ENCODE data around the gene KRTAP1-3. TPM values are rescaled to one million over a fixed set of nuclear protein-coding genes. Genes with fewer than 3 reads are reported as not detected.
A peak's percentile ranks its signal among the peaks of the same experiment; 100 is the strongest.
"Not testable (repeated sequence)": the region's sequence is repeated elsewhere in the genome, so short reads cannot be mapped to it uniquely, and the experiment has no call there.

The KRTAP1-3 gene
- polyA plus RNA-seq, 1 donor (not counting 4 experiments of a cell fraction or from before 2014, with no cell fraction given) = not detected

GRCh38 chr17:41061964-41062363 lies 27.3 kb upstream of the KRTAP1-3 start:
- H4K20me1 ChIP-seq (ENCODE audit: control insufficient read depth, extremely low read depth, insufficient read depth, low read length) = no peaks in the 10 kb centered on the region
- no peak for TF ChIP-seq CTCF (optimal IDR thresholded peaks at IDR 0.05 in 1 of 3, IDR thresholded peaks at IDR 0.05 in 1 of 3, conservative IDR thresholded peaks at IDR 0.05 in 1 of 3; ENCODE audit: extremely low read depth in 1 of 3, insufficient read depth in 2 of 3, low read length in 3 of 3)
- TF ChIP-seq EZH2 (IDR thresholded peaks at IDR 0.05; ENCODE audit: low read length) = no peak
- H3K4me3 ChIP-seq (ENCODE audit: control insufficient read depth in 2 of 3, extremely low read depth in 1 of 3, insufficient read depth in 2 of 3, low read depth in 1 of 3, low read length in 3 of 3) = no peak overlapping the region
- no peaks in the 10 kb centered on the region for H3K27me3 ChIP-seq (ENCODE audit: control insufficient read depth, extremely low read depth, insufficient read depth, low read length)
- peaks cover 44% of the 10 kb centered on the region for H3K4me1 ChIP-seq (ENCODE audit: control insufficient read depth, extremely low read depth, insufficient read depth, low read length)
- no peaks in the 10 kb centered on the region for H3K9me1 ChIP-seq (ENCODE audit: control insufficient read depth, extremely low read depth, insufficient read depth, low read length)
- dilution Hi-C loops (cut with MboI; ENCODE audit: extremely low pct_ligation_motif_present, low sequenced_read_pairs) = no loop called here
- no peaks in the 10 kb centered on the region for H3K36me3 ChIP-seq (ENCODE audit: control insufficient read depth in 2 of 2, extremely low read depth in 1 of 2, insufficient read depth in 2 of 2, low read length in 2 of 2)
- H3K27ac ChIP-seq (ENCODE audit: control insufficient read depth, insufficient read depth, low read length) = peak overlapping the region; percentile 3
- H3K4me2 ChIP-seq (ENCODE audit: control insufficient read depth, extremely low read depth, insufficient read depth, low read depth, low read length) = no peak overlapping the region
- FAIRE-seq (peak; percentile 57), DNase-seq (ENCODE audit: low read depth, low spot score) (no peak)
- H3K9ac ChIP-seq (ENCODE audit: control insufficient read depth, extremely low read depth, insufficient read depth, low read length) = no peak overlapping the region
- no peaks in the 10 kb centered on the region for H3K9me3 ChIP-seq (ENCODE audit: control insufficient read depth, low read depth, low read length)
- H2AFZ ChIP-seq (ENCODE audit: control insufficient read depth, low read length) = no peak overlapping the region
- no peaks in the 10 kb centered on the region for H3K79me2 ChIP-seq (ENCODE audit: control insufficient read depth, insufficient read depth, low read length)

GRCh38 chr17:41060052-41060604 lies 25.5 kb upstream of the KRTAP1-3 start, which contains the start of gene KRTAP2-3:
Gene KRTAP2-3, minus strand, starts transcription at chr17:41060114. Its CDS starts 64 bp downstream, at chr17:41060050.
- H3K9ac ChIP-seq (ENCODE audit: control insufficient read depth, extremely low read depth, insufficient read depth, low read length) = no peak within 1 kb of the TSS
- no peak within 1 kb of the TSS for H2AFZ ChIP-seq (ENCODE audit: control insufficient read depth, low read length)
- peak; percentile 94 for DNase-seq (ENCODE audit: low read depth, low spot score)
- H3K36me3 ChIP-seq (ENCODE audit: control insufficient read depth in 2 of 2, extremely low read depth in 1 of 2, insufficient read depth in 2 of 2, low read length in 2 of 2) = no peaks in the 10 kb centered on the region
- H3K9me3 ChIP-seq (ENCODE audit: control insufficient read depth, low read depth, low read length) = no peaks in the 10 kb centered on the region
- H3K9me1 ChIP-seq (ENCODE audit: control insufficient read depth, extremely low read depth, insufficient read depth, low read length) = no peaks in the 10 kb centered on the region
- H3K4me1 ChIP-seq (ENCODE audit: control insufficient read depth, extremely low read depth, insufficient read depth, low read length) = peaks cover 32% of the 10 kb centered on the region
- H4K20me1 ChIP-seq (ENCODE audit: control insufficient read depth, extremely low read depth, insufficient read depth, low read length) = no peaks in the 10 kb centered on the region
- H3K4me3 ChIP-seq (ENCODE audit: control insufficient read depth in 2 of 3, extremely low read depth in 1 of 3, insufficient read depth in 2 of 3, low read depth in 1 of 3, low read length in 3 of 3) = no peak within 1 kb of the TSS
- peak; percentile 98 for FAIRE-seq
- no peaks in the 10 kb centered on the region for H3K27me3 ChIP-seq (ENCODE audit: control insufficient read depth, extremely low read depth, insufficient read depth, low read length)
- no peak for TF ChIP-seq EZH2 (IDR thresholded peaks at IDR 0.05; ENCODE audit: low read length)
- no peak for TF ChIP-seq CTCF (optimal IDR thresholded peaks at IDR 0.05 in 1 of 3, IDR thresholded peaks at IDR 0.05 in 1 of 3, conservative IDR thresholded peaks at IDR 0.05 in 1 of 3; ENCODE audit: extremely low read depth in 1 of 3, insufficient read depth in 2 of 3, low read length in 3 of 3)
- dilution Hi-C loops (cut with MboI; ENCODE audit: extremely low pct_ligation_motif_present, low sequenced_read_pairs) = no loop called here
- peak within 1 kb of the TSS; percentile 29 for H3K4me2 ChIP-seq (ENCODE audit: control insufficient read depth, extremely low read depth, insufficient read depth, low read depth, low read length)
- no peaks in the 10 kb centered on the region for H3K79me2 ChIP-seq (ENCODE audit: control insufficient read depth, insufficient read depth, low read length)
- H3K27ac ChIP-seq (ENCODE audit: control insufficient read depth, insufficient read depth, low read length) = peak within 1 kb of the TSS; percentile 51

GRCh38 chr17:41059276-41060051 lies 24.8 kb upstream of the KRTAP1-3 start:
- H3K9me3 ChIP-seq (ENCODE audit: control insufficient read depth, low read depth, low read length); DNase-seq (ENCODE audit: low read depth, low spot score); H3K9ac ChIP-seq (ENCODE audit: control insufficient read depth, extremely low read depth, insufficient read depth, low read length); H3K79me2 ChIP-seq (ENCODE audit: control insufficient read depth, insufficient read depth, low read length); H4K20me1 ChIP-seq (ENCODE audit: control insufficient read depth, extremely low read depth, insufficient read depth, low read length); H3K9me1 ChIP-seq (ENCODE audit: control insufficient read depth, extremely low read depth, insufficient read depth, low read length); H2AFZ ChIP-seq (ENCODE audit: control insufficient read depth, low read length); H3K4me2 ChIP-seq (ENCODE audit: control insufficient read depth, extremely low read depth, insufficient read depth, low read depth, low read length); dilution Hi-C loops (cut with MboI; ENCODE audit: extremely low pct_ligation_motif_present, low sequenced_read_pairs); H3K27me3 ChIP-seq (ENCODE audit: control insufficient read depth, extremely low read depth, insufficient read depth, low read length); H3K4me3 ChIP-seq (ENCODE audit: control insufficient read depth in 2 of 3, extremely low read depth in 1 of 3, insufficient read depth in 2 of 3, low read depth in 1 of 3, low read length in 3 of 3); H3K36me3 ChIP-seq (ENCODE audit: control insufficient read depth in 2 of 2, extremely low read depth in 1 of 2, insufficient read depth in 2 of 2, low read length in 2 of 2): not testable (repeated sequence)
- Histone ChIP-seq H3K4me1 (ENCODE audit: control insufficient read depth, extremely low read depth, insufficient read depth, low read length) (peaks cover 32% of the 10 kb centered on the region), H3K27ac (ENCODE audit: control insufficient read depth, insufficient read depth, low read length) (peak overlapping the region; percentile 51)
- FAIRE-seq = peak; percentile 43

Data from keratinocyte (primary cell).